BJ (cell line): ENCODE results near the gene ZKSCAN4. TPM values are rescaled to one million over a fixed set of nuclear protein-coding genes. Genes with fewer than 3 reads are reported as not detected.

ENCODE experiments used
- CTCF ChIA-PET: fragments of 350-600 bp; formaldehyde crosslinking; extraction: SDS; loops from one replicate; lab custom pipeline; 2021; ENCODE audit warnings: antibody characterized with exemption, inconsistent platforms; lab: Yijun Ruan, JAX
- POLR2A ChIA-PET: fragments of 300-600 bp; sonication (Branson Sonifier 250); formaldehyde crosslinking; extraction: SDS; loops from one replicate; lab custom pipeline; 2021; ENCODE audit warnings: antibody characterized with exemption; lab: Charles Lee
- DNase-seq: peaks from one replicate; pipeline ENCODE4 v3.0.0-alpha.2; 2011; ENCODE audit warnings: low read depth
- H3K27me3 ChIP-seq: 2 replicates; pipeline ENCODE4 v1.6.0; 2011; ENCODE audit warnings: low read length; ENCODE audit not compliant: control insufficient read depth, insufficient read depth
- H3K36me3 ChIP-seq: 2 replicates; pipeline ENCODE4 v1.5.1; 2011; ENCODE audit warnings: low read length; ENCODE audit not compliant: control insufficient read depth, insufficient read depth
- H3K4me3 ChIP-seq: 2 replicates; pipeline ENCODE4 v1.5.1; 2011; ENCODE audit warnings: low read depth, mild to moderate bottlenecking, control low read depth, low read length
- CTCF ChIP-seq: IDR thresholded peaks from 2 replicates; pipeline ENCODE4 v1.5.1; 2011; ENCODE audit warnings: low read depth, mild to moderate bottlenecking, control low read depth, inconsistent platforms, low read length, moderate library complexity; ENCODE audit not compliant: insufficient read depth
- polyA plus RNA-seq: library from polyadenylated mRNA; depleted of rRNA; stranded (reverse); fragments of >200 nt; gene quantifications from 2 replicates; pipeline ENCODE4 v1.2.3, GENCODE V29; 2011

The ZKSCAN4 gene
- polyA plus RNA-seq, 1 experiment = 3.0 TPM

GRCh38 chr6:28258877-28259777 lies 7.1 kb upstream of the ZKSCAN4 start, which contains the start of gene NKAPL:
TSS of gene NKAPL (plus strand) at chr6:28259297. CDS start at chr6:28259372, 75 bp downstream.
- Histone ChIP-seq H3K36me3 (no peaks in the 10 kb centered on the region), H3K27me3 (no peaks in the 10 kb centered on the region), H3K4me3 (peak within 1 kb of the TSS; percentile 34)
- TF ChIP-seq CTCF = no peak
- DNase-seq = no peak
- ChIA-PET CTCF (no interaction called here), POLR2A (no interaction called here)

- H3K27me3 ChIP-seq = no peaks in the 10 kb centered on the region
- no peak for TF ChIP-seq CTCF
- H3K36me3 ChIP-seq = no peaks in the 10 kb centered on the region
- no peak overlapping the region for H3K4me3 ChIP-seq
- no peak for DNase-seq
- CTCF ChIA-PET = no interaction called here
- POLR2A ChIA-PET = no interaction called here
Measured at GRCh38 chr6:28257042-28257441, 5.0 kb upstream of the ZKSCAN4 start.

DNA sequence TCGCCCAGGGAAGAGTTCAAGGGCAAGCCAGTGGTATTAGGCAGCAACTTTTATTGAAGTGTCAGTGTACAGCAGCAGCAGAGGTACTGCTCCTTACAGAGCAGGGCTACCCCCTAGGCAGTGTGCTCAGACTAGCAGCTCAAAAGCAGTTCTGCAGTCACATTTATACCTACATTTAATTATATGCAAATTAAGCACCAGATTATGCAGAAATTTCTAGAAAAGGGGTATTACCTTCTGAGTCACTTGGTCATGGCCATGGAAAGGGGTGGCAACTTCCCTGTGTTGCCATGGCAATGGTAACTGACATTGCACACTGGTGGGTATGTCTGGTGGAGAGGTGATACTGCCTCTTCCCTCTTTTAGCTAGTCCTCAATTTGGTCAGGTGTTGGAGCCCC lies 2.1 kb upstream of the ZKSCAN4 start:
- no peaks in the 10 kb centered on the region for H3K36me3 ChIP-seq
- no peaks in the 10 kb centered on the region for H3K27me3 ChIP-seq
- no peak for TF ChIP-seq CTCF
- no peak for DNase-seq
- POLR2A ChIA-PET = no interaction called here
- CTCF ChIA-PET = no interaction called here
- H3K4me3 ChIP-seq = no peak overlapping the region

DNA sequence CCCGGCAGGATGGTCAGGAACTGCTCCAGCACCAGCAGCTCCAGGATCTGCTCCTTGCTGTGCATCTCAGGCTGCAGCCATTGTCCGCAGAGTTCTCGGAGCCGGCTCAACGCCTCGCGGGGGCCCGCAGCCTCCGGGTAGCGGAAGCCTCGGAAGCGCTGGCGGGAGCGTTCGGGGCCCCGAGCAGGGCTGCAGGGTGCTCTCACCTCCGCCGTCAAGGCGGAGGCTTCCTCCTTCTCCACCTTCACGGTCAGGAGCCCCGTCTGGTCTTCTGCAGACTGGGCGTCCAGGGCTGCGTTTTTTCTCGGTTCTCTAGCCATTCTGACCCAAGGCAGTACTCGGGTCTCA lies 434 bp downstream of the ZKSCAN4 start:
- POLR2A ChIA-PET = interaction anchor here (1.2 kb wide), 1 partner anchor 16 kb away, joined by 7 read pairs; the partner anchor contains the start of gene ZSCAN26
- CTCF ChIA-PET = interaction anchor here (1.0 kb wide), 1 partner anchor 105 kb away, joined by 3 read pairs; no protein-coding TSS in a partner anchor
- H3K27me3 ChIP-seq = no peaks in the 10 kb centered on the region

More for the DNA sequence above, 434 bp downstream of the ZKSCAN4 start:
- no peak for DNase-seq
- Histone ChIP-seq H3K4me3 (peak overlapping the region; percentile 87), H3K36me3 (peaks cover 3% of the 10 kb centered on the region; the same call in 1 of the 2 replicates)
- no peak for TF ChIP-seq CTCF
